Transverse colon (tissue), 4 donors: Measurements from ENCODE around the gene KIR2DL3.

Source experiments
- EP300 ChIP-seq: sonication (generic); formaldehyde crosslinking; IDR thresholded peaks from one replicate; pipeline ENCODE4 v1.6.1; 2017; ENCODE audit warnings: antibody characterized with exemption, low read depth
- POLR2A ChIP-seq: fragments of 450-650 bp; IDR thresholded peaks from one replicate; pipeline ENCODE4 v1.6.1; 2016; ENCODE audit warnings: antibody characterized with exemption, mild to moderate bottlenecking, moderate library complexity
- POLR2AphosphoS5 ChIP-seq, 3 donors: sonication (generic); formaldehyde crosslinking; IDR thresholded peaks; one replicate each; pipeline ENCODE4 v1.6.1; 2016; ENCODE audit warnings: antibody characterized with exemption in 3 of 3
- TF ChIP-seq, protein P1 (sequence below), 5 experiments: fragments of 200-600 bp in 3 of 5; fragments of 450-650 bp in 2 of 5; sonication (generic) in 3 of 5; IDR thresholded peaks; 1 replicate in 2 of 5; 2 replicates in 3 of 5; pipeline ENCODE4 v1.5.1; 2016 to 2017; ENCODE audit warnings: antibody characterized with exemption in 5 of 5, inconsistent platforms in 3 of 5, mild to moderate bottlenecking in 2 of 5, moderate library complexity in 1 of 5

DNA sequence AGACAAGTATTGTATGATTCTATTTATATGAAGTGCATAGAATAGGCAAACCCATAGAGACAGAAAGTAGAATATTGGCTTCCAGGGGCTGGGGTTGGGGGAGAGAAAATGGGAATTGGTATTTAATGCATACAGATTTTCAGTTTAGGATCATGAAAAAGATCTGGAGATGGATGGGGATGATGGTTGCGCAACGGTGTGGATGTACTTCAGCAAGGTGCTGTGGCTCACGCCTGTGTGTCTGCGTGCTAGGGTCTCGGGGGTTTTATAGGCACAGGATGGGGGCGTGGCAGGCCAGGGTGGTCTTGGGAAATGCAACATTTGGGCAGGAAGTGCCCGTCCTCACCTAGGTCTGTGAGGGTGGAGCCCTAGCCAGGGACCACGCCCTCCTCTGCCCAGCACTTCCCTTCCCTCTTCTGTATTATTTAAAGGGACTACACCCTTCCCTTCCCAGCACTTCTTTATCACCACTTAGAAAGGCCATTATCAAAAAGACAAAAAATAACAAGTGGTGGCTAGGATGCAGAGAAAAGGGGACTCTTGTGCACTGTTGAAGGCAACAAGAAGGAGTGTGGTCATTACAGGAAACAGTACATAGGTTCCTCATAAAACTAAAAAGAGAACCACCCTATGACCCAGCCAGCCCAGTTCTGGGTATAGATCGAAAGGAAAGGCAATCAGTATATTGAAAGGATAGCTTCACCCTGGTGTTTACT, 46.6 kb upstream of the KIR2DL3 start:
- no peak for TF ChIP-seq POLR2AphosphoS5 (IDR thresholded peaks at IDR 0.05)
- TF ChIP-seq, protein P1, sequence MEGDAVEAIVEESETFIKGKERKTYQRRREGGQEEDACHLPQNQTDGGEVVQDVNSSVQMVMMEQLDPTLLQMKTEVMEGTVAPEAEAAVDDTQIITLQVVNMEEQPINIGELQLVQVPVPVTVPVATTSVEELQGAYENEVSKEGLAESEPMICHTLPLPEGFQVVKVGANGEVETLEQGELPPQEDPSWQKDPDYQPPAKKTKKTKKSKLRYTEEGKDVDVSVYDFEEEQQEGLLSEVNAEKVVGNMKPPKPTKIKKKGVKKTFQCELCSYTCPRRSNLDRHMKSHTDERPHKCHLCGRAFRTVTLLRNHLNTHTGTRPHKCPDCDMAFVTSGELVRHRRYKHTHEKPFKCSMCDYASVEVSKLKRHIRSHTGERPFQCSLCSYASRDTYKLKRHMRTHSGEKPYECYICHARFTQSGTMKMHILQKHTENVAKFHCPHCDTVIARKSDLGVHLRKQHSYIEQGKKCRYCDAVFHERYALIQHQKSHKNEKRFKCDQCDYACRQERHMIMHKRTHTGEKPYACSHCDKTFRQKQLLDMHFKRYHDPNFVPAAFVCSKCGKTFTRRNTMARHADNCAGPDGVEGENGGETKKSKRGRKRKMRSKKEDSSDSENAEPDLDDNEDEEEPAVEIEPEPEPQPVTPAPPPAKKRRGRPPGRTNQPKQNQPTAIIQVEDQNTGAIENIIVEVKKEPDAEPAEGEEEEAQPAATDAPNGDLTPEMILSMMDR (IDR thresholded peaks at IDR 0.05): no peak
- no peak for TF ChIP-seq POLR2A
- TF ChIP-seq EP300: no peak
